GM18861 (cell line): ENCODE data around the gene STXBP6.

Experiments used
- ATAC-seq: cut with Tn5 transposase; IDR thresholded peaks from one replicate; pipeline ENCODE4 v1.9.1; 2021; ENCODE audit not compliant: unreplicated experiment

The STXBP6 gene

GRCh38 chr14:25052921-25053320 is 3.0 kb upstream of the STXBP6 start:
- ATAC-seq, result no peak

GRCh38 chr14:25052385-25052784 is 2.4 kb upstream of the STXBP6 start:
- ATAC-seq, result no peak

GRCh38 chr14:25050269-25051150 is 563 bp upstream of the STXBP6 start:
- no peak for ATAC-seq

GRCh38 chr14:25049093-25049567 is 817 bp downstream of the STXBP6 start:
- no peak for ATAC-seq

- no peak for ATAC-seq
Measured at GRCh38 chr14:25048170-25049016, 1.6 kb downstream of the STXBP6 start.

GRCh38 chr14:25046301-25046943 is 3.5 kb downstream of the STXBP6 start:
- ATAC-seq, result no peak

GRCh38 chr14:25044106-25044698 is 5.7 kb downstream of the STXBP6 start:
- no peak for ATAC-seq

GRCh38 chr14:25042362-25043299 is 7.3 kb downstream of the STXBP6 start:
- ATAC-seq, result no peak

GRCh38 chr14:25041898-25042297 is 8.0 kb downstream of the STXBP6 start:
- ATAC-seq, result no peak

- no peak for ATAC-seq
Measured at GRCh38 chr14:25041484-25041883, 8.5 kb downstream of the STXBP6 start.

GRCh38 chr14:25039933-25040332 is 10.0 kb downstream of the STXBP6 start:
- no peak for ATAC-seq

- no peak for ATAC-seq
Measured at GRCh38 chr14:25038044-25038668, 11.8 kb downstream of the STXBP6 start.

GRCh38 chr14:25037032-25037431 is 12.9 kb downstream of the STXBP6 start:
- no peak for ATAC-seq

GRCh38 chr14:25034803-25035681 is 14.9 kb downstream of the STXBP6 start:
- no peak for ATAC-seq

- ATAC-seq, result no peak
Measured at GRCh38 chr14:25033358-25033757, 16.6 kb downstream of the STXBP6 start.

- ATAC-seq, result no peak
Measured at GRCh38 chr14:25032092-25032784, 17.7 kb downstream of the STXBP6 start.

GRCh38 chr14:25026476-25027137 is 23.3 kb downstream of the STXBP6 start:
- ATAC-seq, result peak; percentile 83
